Right ventricle myocardium superior (tissue), 1 donor: ENCODE measurements around the gene STIP1. TPM values are rescaled to one million over a fixed set of nuclear protein-coding genes. Genes with fewer than 3 reads are reported as not detected.
A peak's percentile ranks its signal among the peaks of the same experiment; 100 is the strongest.

ENCODE experiments used
- ATAC-seq: fragments of 200-7000 bp; cut with Tn5 transposase; one replicate; pipeline ENCODE4 v1.9.1; 2020; ENCODE audit warnings: mild to moderate bottlenecking; ENCODE audit not compliant: poor library complexity
- DNase-seq: peaks from one replicate; pipeline ENCODE4 v3.0.0-alpha.2; 2020
- intact Hi-C: fragments of 100-400 bp; cut with DNase I; formaldehyde crosslinking; loops from one replicate; pipeline ENCODE4 v1.11.2; 2022
- total RNA-seq: library from RNA; stranded (reverse); fragmentation: NEBNext Ultra II Directional; extraction: Animal tissue kit (Norgen Biotek cat#: 25700); gene quantifications from one replicate; pipeline ENCODE4 v1.2.1, GENCODE V29; 2021
- donor health status: DM: no; HTN: yes; CAD: no; lungs with severe emphysema.

The STIP1 gene
- total RNA-seq, 1 donor from 2014 or later, result 116 TPM

- intact Hi-C loops, result no loop called here
- DNase-seq (no peak), ATAC-seq (no peak)
These were observed 43.8 kb downstream of the STIP1 start for GRCh38 chr11:64229744-64230170.

DNA sequence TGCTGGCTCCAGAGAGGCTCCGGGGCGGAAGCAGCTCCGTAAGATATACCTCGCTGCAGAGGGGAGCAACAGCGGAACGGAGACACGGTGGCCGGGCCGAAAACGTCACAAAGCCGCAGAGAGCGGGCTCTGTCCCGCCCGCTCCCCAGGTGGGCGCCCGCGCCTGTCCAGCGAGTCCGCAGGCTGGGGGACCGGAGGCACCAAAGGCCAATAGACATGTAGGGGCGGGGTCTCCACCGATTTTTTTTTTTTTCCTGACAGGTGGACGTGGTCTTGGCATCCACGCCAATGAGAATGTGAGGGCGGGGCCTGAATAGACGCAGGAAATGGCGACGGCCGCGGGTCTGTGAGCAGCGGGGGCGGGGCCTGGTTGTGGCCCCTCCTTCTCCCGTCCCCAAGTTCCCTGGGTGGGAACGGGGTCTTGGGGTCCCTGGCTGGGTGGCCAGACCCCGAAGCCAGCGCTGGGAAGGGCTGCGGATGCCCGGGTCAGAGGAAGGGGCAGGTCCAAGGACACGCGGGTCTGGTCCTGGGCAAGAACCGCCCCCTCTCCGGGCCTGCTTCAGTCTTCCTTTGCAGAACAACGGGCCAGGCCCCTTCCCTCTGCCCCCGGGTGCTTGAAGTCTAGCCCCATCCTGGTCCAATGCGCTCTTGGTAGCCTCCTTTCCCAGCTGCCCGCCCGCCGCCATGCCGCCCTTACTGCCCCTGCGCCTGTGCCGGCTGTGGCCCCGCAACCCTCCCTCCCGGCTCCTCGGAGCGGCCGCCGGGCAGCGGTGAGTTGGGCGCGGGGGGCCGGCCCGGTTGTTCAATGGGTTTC lies 44.4 kb downstream of the STIP1 start, which contains the start of gene DNAJC4:
DNAJC4 (plus strand) TSS at position 378 of the 814 bp plus-strand sequence; CDS start at position 685, 307 bp downstream.
- intact Hi-C loops, result no loop called here
- ATAC-seq, result peak; percentile 69
- DNase-seq, result peak; percentile 96

- ATAC-seq (no peak), DNase-seq (no peak)
- intact Hi-C loops, result no loop called here
These were observed 45.0 kb downstream of the STIP1 start for GRCh38 chr11:64230985-64231365.

- intact Hi-C loops, result no loop called here
- no peak for DNase-seq
- ATAC-seq, result no peak
These were observed 45.6 kb downstream of the STIP1 start for GRCh38 chr11:64231546-64231945.

GRCh38 chr11:64232182-64232966 lies 46.4 kb downstream of the STIP1 start:
- intact Hi-C loops, result no loop called here
- DNase-seq (no peak), ATAC-seq (no peak)

- intact Hi-C loops, result no loop called here
- DNase-seq, result no peak
- ATAC-seq, result no peak
These were observed 47.0 kb downstream of the STIP1 start for GRCh38 chr11:64232967-64233315.

DNA sequence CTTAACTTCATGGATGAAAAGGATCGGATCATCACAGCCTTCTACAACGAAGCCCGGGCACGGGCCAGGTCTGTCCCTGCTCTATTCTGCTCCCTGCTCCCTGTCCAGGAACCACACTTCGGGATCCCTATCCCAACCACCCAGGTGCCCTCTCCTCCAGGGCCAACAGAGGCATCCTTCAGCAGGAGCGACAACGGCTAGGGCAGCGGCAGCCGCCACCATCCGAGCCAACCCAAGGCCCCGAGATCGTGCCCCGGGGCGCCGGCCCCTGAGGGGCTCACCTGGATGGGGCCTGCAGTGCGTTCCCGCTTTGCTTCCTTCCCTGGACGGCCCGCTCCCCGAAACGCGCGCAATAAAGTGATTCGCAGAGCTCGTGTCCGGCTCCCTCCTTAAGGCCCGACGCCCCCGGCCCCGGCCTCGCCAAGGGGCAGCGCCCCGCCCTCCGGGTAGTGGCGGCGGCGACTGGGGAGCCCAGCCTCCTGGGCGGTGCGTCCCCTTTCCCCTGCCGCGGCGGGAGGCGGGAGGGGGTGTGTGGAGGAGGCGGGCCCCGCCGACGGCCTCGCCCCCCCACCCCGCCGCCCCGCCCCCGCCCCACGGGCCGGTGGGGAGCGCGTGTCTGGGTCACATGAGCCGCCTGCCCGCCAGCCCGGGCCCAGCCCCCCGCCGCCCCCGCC lies 48.1 kb downstream of the STIP1 start, which contains the start of gene VEGFB:
VEGFB (plus strand) TSS at position 672 of the 674 bp plus-strand sequence. CDS start 250 bp downstream, outside the sequence.
- intact Hi-C loops, result no loop called here

GRCh38 chr11:64234647-64235379 lies 48.8 kb downstream of the STIP1 start:
- intact Hi-C loops, result no loop called here
- ATAC-seq (peak; percentile 33), DNase-seq (peak; percentile 73)

More for the DNA sequence above, 48.1 kb downstream of the STIP1 start, which contains the start of gene VEGFB:
- ATAC-seq, result peak; percentile 66
- DNase-seq, result peak; percentile 85

- ATAC-seq (no peak), DNase-seq (peak; percentile 46)
- intact Hi-C loops, result no loop called here
These were observed 49.6 kb downstream of the STIP1 start for GRCh38 chr11:64235437-64236161.

DNA sequence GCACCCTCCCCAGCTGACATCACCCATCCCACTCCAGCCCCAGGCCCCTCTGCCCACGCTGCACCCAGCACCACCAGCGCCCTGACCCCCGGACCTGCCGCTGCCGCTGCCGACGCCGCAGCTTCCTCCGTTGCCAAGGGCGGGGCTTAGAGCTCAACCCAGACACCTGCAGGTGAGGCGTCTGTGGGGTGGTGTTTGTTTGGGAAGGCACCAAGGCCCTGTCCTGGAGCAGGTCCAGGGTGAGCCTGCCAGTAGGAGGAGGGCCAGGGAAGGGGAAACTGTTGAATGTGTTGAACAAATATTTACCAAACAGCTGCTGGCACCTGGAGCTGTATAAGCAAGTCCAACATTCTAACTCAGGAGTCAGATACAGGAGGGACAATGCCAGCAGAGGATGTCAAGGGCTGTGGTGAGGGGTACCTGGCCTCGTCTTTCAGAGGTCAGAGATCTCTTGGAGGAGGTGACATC lies 51.5 kb downstream of the STIP1 start:
- no peak for ATAC-seq
- DNase-seq, result peak; percentile 40
- intact Hi-C loops, result no loop called here

DNA sequence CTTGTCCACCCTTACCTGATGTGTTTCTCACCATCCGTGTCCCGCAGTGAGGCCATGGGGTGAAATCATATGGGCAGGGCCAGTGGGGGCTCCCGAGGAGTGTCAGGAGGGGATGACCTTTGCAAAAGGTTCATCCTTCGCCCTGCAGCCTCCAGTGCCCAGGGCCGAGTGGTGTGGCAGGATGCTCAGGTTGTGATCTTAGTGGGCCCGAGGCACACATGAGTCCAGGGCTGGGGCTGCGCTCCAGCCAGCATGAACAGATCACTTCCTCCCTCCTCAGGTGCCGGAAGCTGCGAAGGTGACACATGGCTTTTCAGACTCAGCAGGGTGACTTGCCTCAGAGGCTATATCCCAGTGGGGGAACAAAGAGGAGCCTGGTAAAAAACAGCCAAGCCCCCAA lies 52.1 kb downstream of the STIP1 start:
- intact Hi-C loops, result no loop called here
- ATAC-seq, result no peak
- DNase-seq, result no peak

GRCh38 chr11:64238999-64239398 lies 53.0 kb downstream of the STIP1 start:
- DNase-seq (peak; percentile 35), ATAC-seq (no peak)
- intact Hi-C loops, result no loop called here

- DNase-seq (no peak), ATAC-seq (no peak)
- intact Hi-C loops, result no loop called here
These were observed 53.9 kb downstream of the STIP1 start for GRCh38 chr11:64239662-64240434.

- peak; percentile 98 for DNase-seq
- peak; percentile 77 for ATAC-seq
- intact Hi-C loops, result no loop called here
These were observed 54.7 kb downstream of the STIP1 start, which contains the start of gene FKBP2 for GRCh38 chr11:64240435-64241240. Gene FKBP2 (plus strand): TSS chr11:64241095. CDS start chr11:64242388, 1,293 bp downstream.

GRCh38 chr11:64241241-64241490 lies 55.2 kb downstream of the STIP1 start:
- intact Hi-C loops, result no loop called here
- DNase-seq (peak; percentile 100), ATAC-seq (peak; percentile 84)
